Endothelial cell of hepatic sinusoid (primary cell): ENCODE results near the gene ELMO1.

Experiments used
- in situ Hi-C: cut with HindIII; loops from 2 replicates; pipeline ENCODE4 v1.10.0; 2017; ENCODE audit warnings: low sequenced_read_pairs

The ELMO1 gene

GRCh38 chr7:37285706-37286453 is 162.8 kb downstream of the ELMO1 start:
- in situ Hi-C loops, result no loop called here

- in situ Hi-C loops, result no loop called here
Observed at GRCh38 chr7:37284805-37285231, 163.8 kb downstream of the ELMO1 start.

GRCh38 chr7:37284285-37284684 is 164.4 kb downstream of the ELMO1 start:
- in situ Hi-C loops, result no loop called here

GRCh38 chr7:37283716-37284115 is 164.9 kb downstream of the ELMO1 start:
- in situ Hi-C loops, result no loop called here

GRCh38 chr7:37282927-37283326 is 165.7 kb downstream of the ELMO1 start:
- in situ Hi-C loops, result no loop called here

GRCh38 chr7:37282093-37282444 is 166.6 kb downstream of the ELMO1 start:
- in situ Hi-C loops, result no loop called here

GRCh38 chr7:37281368-37282092 is 167.1 kb downstream of the ELMO1 start:
- in situ Hi-C loops, result no loop called here

- in situ Hi-C loops, result no loop called here
Observed at GRCh38 chr7:37277513-37277912, 171.2 kb downstream of the ELMO1 start.

- in situ Hi-C loops, result no loop called here
Observed at GRCh38 chr7:37275078-37275710, 173.5 kb downstream of the ELMO1 start.

- in situ Hi-C loops, result no loop called here
Observed at GRCh38 chr7:37273891-37274290, 174.8 kb downstream of the ELMO1 start.

GRCh38 chr7:37269711-37270508 is 178.8 kb downstream of the ELMO1 start:
- in situ Hi-C loops, result no loop called here

GRCh38 chr7:37267251-37267650 is 181.4 kb downstream of the ELMO1 start:
- in situ Hi-C loops, result no loop called here

GRCh38 chr7:37265876-37266275 is 182.8 kb downstream of the ELMO1 start:
- in situ Hi-C loops, result no loop called here

- in situ Hi-C loops, result no loop called here
Observed at GRCh38 chr7:37265006-37265405, 183.7 kb downstream of the ELMO1 start.

- in situ Hi-C loops, result no loop called here
Observed at GRCh38 chr7:37262181-37262580, 186.5 kb downstream of the ELMO1 start.

GRCh38 chr7:37259319-37259821 is 189.3 kb downstream of the ELMO1 start:
- in situ Hi-C loops, result no loop called here

GRCh38 chr7:37256631-37257030 is 192.0 kb downstream of the ELMO1 start:
- in situ Hi-C loops, result no loop called here

GRCh38 chr7:37255327-37255944 is 193.2 kb downstream of the ELMO1 start:
- in situ Hi-C loops, result no loop called here

- in situ Hi-C loops, result no loop called here
Observed at GRCh38 chr7:37251222-37251621, 197.4 kb downstream of the ELMO1 start.

GRCh38 chr7:37249240-37249639 is 199.4 kb downstream of the ELMO1 start:
- in situ Hi-C loops, result no loop called here
